ENCODE results near the gene CCR5AS.
"Not testable (repeated sequence)": the region's sequence is repeated elsewhere in the genome, so short reads cannot be mapped to it uniquely, and the experiment has no call there.

CCR5AS gene

GRCh38 chr3:46427916-46428833 is 21.3 kb upstream of the CCR5AS start:
- no peak for DNase-seq

- DNase-seq, result not testable (repeated sequence)
Observed at GRCh38 chr3:46427404-46427803, 20.5 kb upstream of the CCR5AS start.

- not testable (repeated sequence) for DNase-seq
Observed at GRCh38 chr3:46426476-46426875, 19.6 kb upstream of the CCR5AS start.

GRCh38 chr3:46423588-46423987 is 16.7 kb upstream of the CCR5AS start:
- no peak for DNase-seq

DNA sequence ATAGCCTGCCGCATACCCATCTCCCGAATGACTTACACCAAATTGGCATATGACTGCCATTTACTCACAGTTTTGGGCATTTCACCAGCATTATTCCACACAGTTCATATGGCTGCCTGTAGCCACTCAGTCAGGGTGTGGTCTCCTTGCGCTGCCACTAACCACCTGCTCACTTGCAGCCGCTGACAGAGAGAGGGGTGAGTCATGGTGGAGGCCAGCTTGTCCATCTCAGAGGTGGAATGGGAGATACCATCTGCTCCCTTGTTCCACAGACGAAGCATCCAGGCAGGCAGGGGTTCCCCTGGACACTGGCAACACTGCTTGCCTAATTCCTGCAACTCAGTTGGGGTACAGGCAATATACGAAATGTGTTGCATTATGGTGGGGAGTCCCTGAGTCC is 15.8 kb upstream of the CCR5AS start:
- no peak for DNase-seq

- no peak for DNase-seq
Observed at GRCh38 chr3:46420931-46421330, 14.1 kb upstream of the CCR5AS start.

DNA sequence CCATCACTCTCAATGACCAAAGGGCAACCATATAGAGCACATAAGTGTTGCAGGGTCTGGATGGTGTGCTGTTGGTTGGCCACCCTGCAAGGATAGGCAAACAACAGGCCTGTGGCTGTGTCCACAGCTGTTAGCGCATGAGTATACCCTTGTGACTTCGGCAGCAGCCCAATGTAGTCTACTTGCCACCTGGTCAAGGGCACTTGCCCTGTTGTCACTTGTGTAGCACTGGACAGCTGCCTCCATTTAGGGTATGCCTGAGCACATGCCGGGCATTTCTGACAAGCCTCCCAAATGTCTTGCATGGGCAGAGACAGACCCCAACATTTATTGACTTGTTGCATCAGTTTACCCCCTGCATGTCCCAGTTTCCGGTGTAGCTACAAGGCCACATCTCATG is 12.9 kb upstream of the CCR5AS start:
- no peak for DNase-seq

DNA sequence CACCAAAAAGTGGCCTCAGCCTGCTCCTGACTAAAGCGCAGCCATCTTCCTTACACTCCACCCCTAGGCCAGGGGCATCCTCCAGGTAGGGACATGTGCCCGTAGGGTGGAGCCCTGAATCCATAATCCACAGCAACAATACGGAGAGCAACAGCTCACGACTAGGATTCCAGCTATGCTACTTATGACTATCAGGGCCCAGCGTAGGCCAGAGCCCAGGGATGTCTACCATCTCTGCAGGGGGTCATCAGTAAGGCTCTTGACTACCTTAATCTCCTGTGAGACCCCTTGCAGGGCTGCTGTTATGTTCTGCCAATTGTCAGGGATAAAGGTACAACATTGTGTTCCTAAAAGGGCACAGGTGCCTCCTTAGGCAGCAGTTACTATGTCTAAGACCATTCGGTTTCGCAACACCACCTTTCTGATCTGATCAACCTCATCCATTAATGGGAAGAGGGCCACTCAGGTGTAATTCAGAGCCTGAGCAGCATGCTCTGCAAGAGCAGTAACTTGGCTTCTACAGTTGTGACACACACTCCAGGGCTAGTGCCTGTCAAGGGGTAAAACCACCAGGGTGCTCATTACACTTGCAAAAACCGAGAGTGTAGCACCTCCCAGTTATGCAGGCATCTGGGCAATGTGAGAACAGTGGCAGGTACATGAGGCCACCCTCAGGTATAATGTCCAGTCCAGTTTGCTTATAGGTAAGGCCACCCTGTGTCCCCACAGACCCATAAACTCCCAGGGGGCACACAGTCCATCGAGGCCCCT is 11.2 kb upstream of the CCR5AS start:
- DNase-seq, result no peak

- no peak for DNase-seq
Observed at GRCh38 chr3:46416811-46417510, 10.1 kb upstream of the CCR5AS start.

GRCh38 chr3:46416125-46416810 is 9.4 kb upstream of the CCR5AS start:
- no peak for DNase-seq

GRCh38 chr3:46414739-46415138 is 7.9 kb upstream of the CCR5AS start:
- no peak for DNase-seq

GRCh38 chr3:46413951-46414350 is 7.1 kb upstream of the CCR5AS start:
- no peak for DNase-seq

DNA sequence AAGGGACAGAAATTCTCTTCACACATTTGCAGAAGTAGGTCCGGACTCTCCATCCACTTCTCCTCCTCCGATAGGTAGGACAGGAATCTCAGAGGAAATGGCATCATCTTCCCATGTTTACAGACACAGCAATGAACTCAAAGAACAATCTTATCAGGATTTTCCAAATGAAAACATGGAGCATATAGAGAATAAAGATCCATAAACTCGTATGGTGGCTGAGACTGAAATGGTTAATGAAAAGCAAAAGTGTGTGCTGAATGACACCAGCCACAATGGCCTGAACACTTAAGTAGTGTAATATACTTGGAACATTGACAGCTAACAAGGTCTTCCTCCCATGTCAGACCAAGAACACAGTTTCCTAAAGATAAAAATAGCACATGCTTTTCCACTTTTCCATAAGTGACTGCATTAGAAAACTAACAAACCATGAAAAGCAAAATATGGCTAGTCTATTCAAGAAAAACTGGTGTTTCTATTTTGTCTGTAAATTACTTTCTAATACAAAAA is 6.0 kb upstream of the CCR5AS start:
- no peak for DNase-seq

DNA sequence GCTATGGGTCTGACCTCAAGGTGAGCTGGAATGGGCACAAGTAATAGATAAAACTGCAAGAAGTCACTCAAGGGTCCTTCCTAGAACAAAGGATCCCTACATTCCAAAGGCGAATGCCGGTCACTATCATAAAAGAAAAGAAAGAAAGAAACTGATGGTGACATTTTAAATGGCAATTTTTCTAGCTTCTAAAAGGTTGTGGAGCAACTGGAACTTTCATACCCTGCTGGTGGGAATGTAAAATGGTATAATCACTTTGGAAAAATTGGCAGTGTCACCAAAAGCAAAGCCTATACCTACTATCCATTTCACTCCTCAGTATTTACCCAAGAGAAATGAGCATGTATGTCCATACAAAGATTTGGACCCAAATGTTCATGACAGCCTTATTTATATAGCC is 4.4 kb upstream of the CCR5AS start:
- DNase-seq, result no peak

- no peak for DNase-seq
Observed at GRCh38 chr3:46410669-46411068, 3.8 kb upstream of the CCR5AS start.

GRCh38 chr3:46409739-46410489 is 3.0 kb upstream of the CCR5AS start:
- DNase-seq, result no peak

- no peak for DNase-seq
Observed at GRCh38 chr3:46408853-46409252, 2.0 kb upstream of the CCR5AS start.

- no peak for DNase-seq
Observed at GRCh38 chr3:46407970-46408369, 1.1 kb upstream of the CCR5AS start.

GRCh38 chr3:46406443-46406787 is 451 bp downstream of the CCR5AS start:
- no peak for DNase-seq

DNA sequence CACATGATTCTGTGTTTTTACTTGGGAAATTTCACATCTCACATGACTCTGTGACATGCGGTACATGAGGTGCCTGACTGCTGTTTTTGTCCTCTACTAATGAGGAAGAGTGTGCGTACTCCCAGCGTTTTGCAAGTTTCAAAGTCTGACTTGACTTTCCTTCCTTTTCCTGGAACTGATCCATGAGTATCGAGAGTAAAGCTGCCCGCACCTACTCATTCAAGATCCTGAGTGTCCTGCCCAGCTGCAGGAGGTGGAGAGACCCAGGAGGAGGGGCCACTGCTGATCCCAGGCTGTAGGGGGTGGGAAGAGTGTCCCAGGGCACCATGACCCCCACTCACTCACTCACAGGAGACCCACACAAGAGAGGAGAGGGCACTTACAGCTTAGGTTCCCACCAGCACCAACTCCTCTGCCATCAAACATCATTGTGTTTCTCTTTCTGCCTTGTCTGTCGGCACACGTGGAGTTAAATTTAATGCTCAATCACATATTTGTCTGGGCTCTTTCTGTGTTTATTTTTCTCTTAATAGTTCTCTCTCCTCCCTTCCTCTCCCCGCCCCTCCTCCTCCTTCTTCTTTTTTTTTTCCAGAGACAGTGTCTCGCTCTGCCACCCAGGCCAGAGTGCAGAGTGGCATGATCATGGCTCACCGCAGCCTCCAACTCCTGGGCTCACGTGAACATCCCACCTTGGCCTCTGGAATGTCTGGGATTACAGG is 1.4 kb downstream of the CCR5AS start:
- DNase-seq, result no peak

DNA sequence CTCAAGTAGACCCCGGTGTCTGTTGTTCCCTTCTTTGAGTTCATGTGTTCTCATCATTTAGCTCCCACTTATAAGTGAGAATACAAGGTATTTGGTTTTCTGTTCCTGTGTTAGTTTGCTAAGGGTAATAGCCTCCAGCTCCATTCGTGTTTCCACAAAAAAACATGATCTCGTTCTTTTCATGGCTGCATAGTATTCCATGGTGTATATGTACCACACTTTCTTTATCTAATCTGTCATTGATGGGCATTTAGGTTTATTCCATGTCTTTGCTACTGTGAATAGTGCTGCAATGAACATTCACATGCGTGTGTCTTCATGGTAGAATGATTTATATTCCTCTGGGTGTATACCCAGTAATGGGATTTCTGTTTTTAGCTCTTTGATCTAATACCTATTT is 4.0 kb downstream of the CCR5AS start:
- not testable (repeated sequence) for DNase-seq

Data from NCI-H187 (cell line).